Memory B cell (primary cell): ENCODE data around the gene CPLX3.

Source experiments
- ATAC-seq: fragments of 150-1000 bp; cut with Tn5 transposase; 2 replicates; pipeline ENCODE4 v1.10.0; 2021; ENCODE audit warnings: low read depth, mild to moderate bottlenecking, moderate library complexity
- DNase-seq, 2 donors: peaks; one replicate each; pipeline ENCODE4 v3.0.0; 2022; ENCODE audit warnings: low spot score in 2 of 2
- H3K27ac Mint-ChIP-seq: one replicate; pipeline ENCODE4 v1.8.0; 2022; ENCODE audit warnings: mild to moderate bottlenecking, moderate library complexity, mixed read lengths
- H3K27me3 Mint-ChIP-seq: one replicate; pipeline ENCODE4 v1.8.0; 2022; ENCODE audit warnings: mixed read lengths
- H3K36me3 Mint-ChIP-seq: one replicate; pipeline ENCODE4 v1.8.0; 2022; ENCODE audit warnings: mild to moderate bottlenecking, mixed read lengths
- H3K4me1 Mint-ChIP-seq: one replicate; pipeline ENCODE4 v1.8.0; 2022; ENCODE audit warnings: mixed read lengths
- H3K4me3 Mint-ChIP-seq: one replicate; pipeline ENCODE4 v1.8.0; 2022; ENCODE audit warnings: mild to moderate bottlenecking, moderate library complexity, mixed read lengths
- H3K9me3 Mint-ChIP-seq: one replicate; pipeline ENCODE4 v1.8.0; 2022; ENCODE audit warnings: mixed read lengths

The CPLX3 gene

GRCh38 chr15:74826364-74826819 is at the start of gene CPLX3:
Gene CPLX3, plus strand, starts transcription at chr15:74826627. Its CDS starts 77 bp downstream, at chr15:74826704.
- H3K27ac Mint-ChIP-seq, result no peak within 1 kb of the TSS
- peaks cover 4% of the 10 kb centered on the region for H3K27me3 Mint-ChIP-seq
- H3K9me3 Mint-ChIP-seq, result no peaks in the 10 kb centered on the region
- H3K36me3 Mint-ChIP-seq, result no peaks in the 10 kb centered on the region
- H3K4me3 Mint-ChIP-seq, result no peak within 1 kb of the TSS
- peaks cover 10% of the 10 kb centered on the region for H3K4me1 Mint-ChIP-seq
- ATAC-seq (peak; percentile 67), DNase-seq (peak; percentile 40 to 63)

GRCh38 chr15:74776821-74777768 is 49.3 kb upstream of the CPLX3 start:
- peaks cover 58% of the 10 kb centered on the region for H3K4me1 Mint-ChIP-seq
- peak; percentile 71 for ATAC-seq
- no peaks in the 10 kb centered on the region for H3K36me3 Mint-ChIP-seq
- peak overlapping the region; percentile 99 for H3K27ac Mint-ChIP-seq
- peak; percentile 75 to 82 for DNase-seq
- H3K4me3 Mint-ChIP-seq, result peak overlapping the region; percentile 77
- H3K9me3 Mint-ChIP-seq, result no peaks in the 10 kb centered on the region
- no peaks in the 10 kb centered on the region for H3K27me3 Mint-ChIP-seq

GRCh38 chr15:74777769-74778598 is 48.4 kb upstream of the CPLX3 start:
- Mint-ChIP-seq H3K27ac (peak overlapping the region; percentile 99), H3K4me3 (peak overlapping the region; percentile 77), H3K9me3 (no peaks in the 10 kb centered on the region), H3K36me3 (peaks cover 3% of the 10 kb centered on the region), H3K27me3 (no peaks in the 10 kb centered on the region), H3K4me1 (peaks cover 53% of the 10 kb centered on the region)
- ATAC-seq (peak; percentile 7), DNase-seq (no peak)

GRCh38 chr15:74778599-74778970 is 47.8 kb upstream of the CPLX3 start:
- no peaks in the 10 kb centered on the region for H3K9me3 Mint-ChIP-seq
- H3K4me1 Mint-ChIP-seq, result peaks cover 52% of the 10 kb centered on the region
- no peaks in the 10 kb centered on the region for H3K27me3 Mint-ChIP-seq
- peak overlapping the region; percentile 99 for H3K27ac Mint-ChIP-seq
- ATAC-seq, result no peak
- DNase-seq, result no peak
- peaks cover 3% of the 10 kb centered on the region for H3K36me3 Mint-ChIP-seq
- peak overlapping the region; percentile 77 for H3K4me3 Mint-ChIP-seq

- Mint-ChIP-seq H3K9me3 (no peaks in the 10 kb centered on the region), H3K27me3 (no peaks in the 10 kb centered on the region), H3K27ac (peak overlapping the region; percentile 99), H3K4me3 (no peak overlapping the region), H3K4me1 (peaks cover 55% of the 10 kb centered on the region), H3K36me3 (peaks cover 3% of the 10 kb centered on the region)
- no peak for DNase-seq
- no peak for ATAC-seq
These were observed 47.2 kb upstream of the CPLX3 start for GRCh38 chr15:74779162-74779648.

GRCh38 chr15:74780523-74781430 is 45.6 kb upstream of the CPLX3 start:
- DNase-seq (no peak), ATAC-seq (no peak)
- H3K27ac Mint-ChIP-seq, result peak overlapping the region; percentile 99
- no peaks in the 10 kb centered on the region for H3K9me3 Mint-ChIP-seq
- H3K36me3 Mint-ChIP-seq, result peaks cover 7% of the 10 kb centered on the region
- H3K4me1 Mint-ChIP-seq, result peaks cover 62% of the 10 kb centered on the region
- H3K27me3 Mint-ChIP-seq, result no peaks in the 10 kb centered on the region
- H3K4me3 Mint-ChIP-seq, result peak overlapping the region; percentile 86

GRCh38 chr15:74781431-74782258 is 44.8 kb upstream of the CPLX3 start, which contains the start of gene CSK:
Gene CSK, plus strand, starts transcription at chr15:74782080. Its CDS starts 16,218 bp downstream, at chr15:74798298.
- Mint-ChIP-seq H3K9me3 (no peaks in the 10 kb centered on the region), H3K36me3 (peaks cover 7% of the 10 kb centered on the region), H3K4me3 (peak within 1 kb of the TSS; percentile 99), H3K27ac (peak within 1 kb of the TSS; percentile 99), H3K4me1 (peaks cover 65% of the 10 kb centered on the region), H3K27me3 (no peaks in the 10 kb centered on the region)
- peak; percentile 64 for ATAC-seq
- DNase-seq, result peak; percentile 84 to 85

- Mint-ChIP-seq H3K27ac (peak overlapping the region; percentile 96), H3K4me3 (peak overlapping the region; percentile 99), H3K36me3 (peaks cover 7% of the 10 kb centered on the region), H3K9me3 (no peaks in the 10 kb centered on the region), H3K27me3 (no peaks in the 10 kb centered on the region), H3K4me1 (peaks cover 61% of the 10 kb centered on the region)
- ATAC-seq (peak; percentile 42), DNase-seq (peak in 1 of 2 donors; percentile 64)
These were observed 44.0 kb upstream of the CPLX3 start for GRCh38 chr15:74782259-74783071.

- H3K4me1 Mint-ChIP-seq, result peaks cover 61% of the 10 kb centered on the region
- no peaks in the 10 kb centered on the region for H3K9me3 Mint-ChIP-seq
- peak overlapping the region; percentile 96 for H3K27ac Mint-ChIP-seq
- no peak for ATAC-seq
- peaks cover 7% of the 10 kb centered on the region for H3K36me3 Mint-ChIP-seq
- peak overlapping the region; percentile 99 for H3K4me3 Mint-ChIP-seq
- DNase-seq, result no peak
- H3K27me3 Mint-ChIP-seq, result no peaks in the 10 kb centered on the region
These were observed 43.2 kb upstream of the CPLX3 start for GRCh38 chr15:74783072-74783807.

GRCh38 chr15:74783808-74784175 is 42.6 kb upstream of the CPLX3 start:
- Mint-ChIP-seq H3K27ac (peak overlapping the region; percentile 96), H3K4me3 (peak overlapping the region; percentile 99), H3K9me3 (no peaks in the 10 kb centered on the region), H3K27me3 (no peaks in the 10 kb centered on the region), H3K36me3 (peaks cover 7% of the 10 kb centered on the region), H3K4me1 (peaks cover 61% of the 10 kb centered on the region)
- DNase-seq (no peak), ATAC-seq (no peak)

GRCh38 chr15:74784426-74785193 is 41.8 kb upstream of the CPLX3 start:
- Mint-ChIP-seq H3K27ac (peak overlapping the region; percentile 95), H3K9me3 (no peaks in the 10 kb centered on the region), H3K27me3 (no peaks in the 10 kb centered on the region), H3K4me3 (peak overlapping the region; percentile 99), H3K4me1 (peaks cover 56% of the 10 kb centered on the region), H3K36me3 (peaks cover 9% of the 10 kb centered on the region)
- ATAC-seq, result no peak
- DNase-seq, result no peak
